ENCODE results near the gene ROBO1.

DNA sequence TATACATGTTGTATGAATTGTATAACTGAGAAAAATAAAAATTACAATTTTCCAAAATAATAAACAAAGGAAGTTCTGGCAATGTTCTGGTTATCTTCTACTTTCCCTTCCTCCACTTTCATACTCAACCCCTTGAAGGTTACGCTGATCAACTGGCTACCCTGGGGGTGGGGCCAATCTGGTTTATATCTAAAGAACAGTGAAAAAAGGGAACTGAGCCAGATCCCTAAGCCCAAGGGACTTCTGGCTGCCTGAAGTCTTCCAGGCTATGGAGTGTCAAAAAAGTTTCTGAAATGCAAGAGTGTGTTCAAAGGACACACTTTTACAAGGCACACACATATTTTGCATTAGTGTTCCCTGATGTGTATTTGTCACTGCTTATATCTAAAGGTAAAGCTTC, 591.9 kb downstream of the ROBO1 start:
- TF ChIP-seq, protein P1, sequence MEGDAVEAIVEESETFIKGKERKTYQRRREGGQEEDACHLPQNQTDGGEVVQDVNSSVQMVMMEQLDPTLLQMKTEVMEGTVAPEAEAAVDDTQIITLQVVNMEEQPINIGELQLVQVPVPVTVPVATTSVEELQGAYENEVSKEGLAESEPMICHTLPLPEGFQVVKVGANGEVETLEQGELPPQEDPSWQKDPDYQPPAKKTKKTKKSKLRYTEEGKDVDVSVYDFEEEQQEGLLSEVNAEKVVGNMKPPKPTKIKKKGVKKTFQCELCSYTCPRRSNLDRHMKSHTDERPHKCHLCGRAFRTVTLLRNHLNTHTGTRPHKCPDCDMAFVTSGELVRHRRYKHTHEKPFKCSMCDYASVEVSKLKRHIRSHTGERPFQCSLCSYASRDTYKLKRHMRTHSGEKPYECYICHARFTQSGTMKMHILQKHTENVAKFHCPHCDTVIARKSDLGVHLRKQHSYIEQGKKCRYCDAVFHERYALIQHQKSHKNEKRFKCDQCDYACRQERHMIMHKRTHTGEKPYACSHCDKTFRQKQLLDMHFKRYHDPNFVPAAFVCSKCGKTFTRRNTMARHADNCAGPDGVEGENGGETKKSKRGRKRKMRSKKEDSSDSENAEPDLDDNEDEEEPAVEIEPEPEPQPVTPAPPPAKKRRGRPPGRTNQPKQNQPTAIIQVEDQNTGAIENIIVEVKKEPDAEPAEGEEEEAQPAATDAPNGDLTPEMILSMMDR (IDR thresholded peaks at IDR 0.05): no peak
- no peak for TF ChIP-seq ZFX (IDR thresholded peaks at IDR 0.05; ENCODE audit: borderline replicate concordance)
